GM18519 (cell line): ENCODE data around the gene TEX29.

Source experiments
- ATAC-seq: cut with Tn5 transposase; IDR thresholded peaks from one replicate; pipeline ENCODE4 v1.9.1; 2021; ENCODE audit warnings: mild to moderate bottlenecking, moderate library complexity; ENCODE audit not compliant: unreplicated experiment, low FRiP score

Gene TEX29

DNA sequence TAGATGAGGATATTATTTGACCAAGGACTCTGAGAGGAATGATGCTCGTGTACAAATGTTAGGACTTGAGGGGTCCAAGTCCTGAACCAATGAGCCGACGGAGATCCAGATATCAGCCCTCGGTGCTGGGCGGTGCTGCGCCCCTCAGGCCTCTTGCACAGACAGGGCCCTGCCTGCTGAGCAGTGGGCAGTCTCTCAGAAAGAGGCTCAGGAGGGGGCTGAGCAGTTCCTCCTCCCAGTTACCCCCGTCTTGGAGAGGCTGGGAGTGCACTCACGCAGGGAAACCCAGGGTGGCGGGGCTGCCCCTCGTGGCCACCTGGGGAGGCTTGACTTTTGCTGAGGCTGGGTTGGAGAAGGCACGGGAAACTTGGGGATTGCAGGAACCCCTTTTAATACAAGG lies 18.4 kb downstream of the TEX29 start:
- no peak for ATAC-seq

DNA sequence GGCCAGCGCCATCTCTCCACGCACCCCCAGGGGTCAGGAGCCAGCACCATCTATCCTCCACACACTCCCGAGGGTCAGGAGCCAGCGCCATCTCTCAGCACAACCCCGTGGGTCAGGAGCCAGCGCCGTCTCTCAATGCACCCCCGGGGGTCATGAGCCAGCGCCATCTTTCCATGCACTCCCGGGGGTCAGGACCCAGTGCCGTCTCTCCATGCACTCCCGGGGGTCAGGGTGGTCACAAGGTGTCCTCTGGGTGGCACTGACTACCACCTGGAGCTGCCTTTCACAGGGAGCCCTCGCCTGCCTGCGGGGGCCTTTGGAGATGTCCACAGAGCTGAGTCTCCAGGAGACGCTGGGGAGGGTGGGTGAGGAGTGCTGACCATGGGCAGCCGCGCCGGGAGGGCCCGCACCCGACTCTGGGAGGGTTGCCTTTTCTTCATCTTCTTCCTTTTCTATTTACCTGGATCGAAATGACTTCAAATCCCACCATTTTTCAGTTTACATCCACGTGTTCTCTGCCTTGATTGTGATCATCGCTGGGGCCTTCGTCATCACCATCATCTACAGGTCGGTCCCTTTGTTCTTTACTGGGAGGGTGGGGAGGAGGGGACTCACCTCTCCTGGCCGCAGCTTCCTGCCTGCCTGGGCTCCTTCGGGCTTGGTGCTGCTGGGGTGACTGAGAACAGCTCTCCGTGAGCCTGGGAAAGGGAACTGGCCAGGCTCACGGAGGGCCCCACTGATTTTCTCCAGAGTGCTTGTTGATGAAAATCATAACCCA lies 19.1 kb downstream of the TEX29 start:
- no peak for ATAC-seq

DNA sequence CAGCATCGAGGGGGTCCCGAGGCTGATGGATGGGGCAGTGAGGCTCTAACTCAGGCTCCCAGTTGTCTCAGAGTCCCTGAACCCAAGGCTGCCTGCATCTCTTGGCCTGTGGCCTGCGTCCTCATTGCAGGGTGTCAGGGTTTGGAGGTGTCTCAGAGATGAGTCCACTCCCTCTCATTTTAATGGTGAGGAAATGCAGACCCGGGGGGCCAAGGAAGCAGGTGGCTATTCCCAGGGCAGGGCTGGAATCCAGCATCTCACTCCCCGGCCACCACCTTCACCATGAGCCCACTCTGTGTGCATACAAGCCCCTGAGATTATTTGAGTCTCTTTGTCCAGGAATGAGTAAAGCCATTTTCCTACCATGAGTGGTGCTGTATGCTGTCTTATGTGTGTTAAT lies 21.4 kb downstream of the TEX29 start:
- ATAC-seq: no peak

DNA sequence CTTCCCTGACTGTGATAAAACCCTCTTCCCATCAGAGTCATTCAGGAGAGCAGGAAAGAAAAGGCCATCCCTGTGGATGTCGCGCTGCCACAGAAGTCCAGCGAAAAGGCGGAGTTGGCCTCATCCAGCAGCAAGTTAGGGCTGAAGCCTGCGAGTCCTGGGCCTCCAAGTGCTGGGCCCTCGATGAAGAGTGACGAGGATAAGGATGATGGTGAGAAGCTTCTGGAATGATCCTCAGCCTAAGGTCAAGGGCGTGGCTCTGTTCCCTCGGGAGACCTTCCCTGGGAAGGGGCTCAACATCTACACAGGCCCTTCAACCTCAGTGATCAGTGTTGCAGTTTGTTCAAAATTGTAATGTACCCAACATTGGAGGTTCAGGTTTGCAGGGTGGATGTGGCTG lies 22.3 kb downstream of the TEX29 start:
- ATAC-seq: no peak

DNA sequence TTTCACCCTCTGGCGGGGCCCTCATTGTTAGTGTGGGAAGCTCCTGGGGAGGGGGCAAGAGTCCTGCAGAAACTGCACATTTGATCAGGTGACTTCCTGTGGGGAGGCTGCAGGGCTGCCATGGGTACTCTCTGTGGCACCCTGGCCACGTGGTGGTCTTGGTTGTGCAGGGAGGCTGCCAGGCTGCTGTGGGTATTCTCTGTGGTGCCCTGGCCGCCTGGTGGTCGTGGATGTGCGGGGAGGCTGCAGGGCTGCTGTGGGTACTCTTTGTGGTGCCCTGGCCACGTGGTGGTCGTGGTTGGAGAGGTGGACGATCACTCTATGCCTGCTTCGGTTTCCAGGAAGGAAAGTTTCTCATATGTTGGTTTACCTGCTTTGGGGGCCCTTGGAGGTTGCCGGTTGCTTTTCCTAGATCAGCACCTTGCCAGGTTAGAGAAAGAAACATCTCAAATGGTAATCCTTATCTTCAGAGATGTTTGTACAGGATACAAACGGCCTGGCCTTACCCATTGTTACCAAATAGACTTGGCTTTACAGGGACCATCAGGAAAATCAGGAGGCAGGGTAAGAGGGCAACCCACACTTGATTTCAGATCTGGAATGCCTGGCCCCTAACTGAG lies 22.9 kb downstream of the TEX29 start:
- ATAC-seq: no peak

DNA sequence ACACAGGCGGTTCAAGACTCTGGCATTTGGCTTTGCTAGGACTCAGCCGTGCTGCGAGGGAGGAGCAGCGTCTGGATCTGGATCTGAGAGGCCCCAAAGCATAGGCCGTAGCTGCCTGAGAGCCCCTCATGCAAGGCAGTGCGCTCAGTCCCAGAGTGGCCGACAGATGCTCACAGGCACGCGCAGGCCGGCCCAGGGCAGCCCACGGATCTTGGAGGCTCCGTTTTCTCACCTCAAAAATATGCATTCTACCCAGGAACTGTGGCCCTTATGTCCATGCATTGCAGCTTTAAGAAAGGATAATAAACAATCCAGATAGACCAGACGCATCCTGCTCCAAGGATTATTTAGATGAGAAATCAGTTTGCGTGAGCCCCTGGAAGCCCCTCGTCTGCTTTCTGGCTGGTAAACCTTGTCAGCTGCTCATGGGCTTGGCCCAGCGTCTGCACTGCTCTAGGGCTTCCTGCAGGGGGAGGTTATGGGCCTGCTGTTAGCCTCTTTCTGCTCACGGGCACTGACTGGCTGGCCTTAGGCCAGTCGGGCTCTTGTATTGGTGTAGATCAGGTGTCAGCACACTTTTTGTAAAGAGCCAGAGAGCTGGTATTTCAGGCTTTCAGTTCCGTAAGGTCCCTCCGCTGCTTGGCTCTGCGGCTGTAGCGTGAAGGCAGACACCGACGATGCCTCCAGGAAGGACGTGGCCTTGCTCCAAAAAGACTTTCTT lies 24.2 kb downstream of the TEX29 start:
- no peak for ATAC-seq

DNA sequence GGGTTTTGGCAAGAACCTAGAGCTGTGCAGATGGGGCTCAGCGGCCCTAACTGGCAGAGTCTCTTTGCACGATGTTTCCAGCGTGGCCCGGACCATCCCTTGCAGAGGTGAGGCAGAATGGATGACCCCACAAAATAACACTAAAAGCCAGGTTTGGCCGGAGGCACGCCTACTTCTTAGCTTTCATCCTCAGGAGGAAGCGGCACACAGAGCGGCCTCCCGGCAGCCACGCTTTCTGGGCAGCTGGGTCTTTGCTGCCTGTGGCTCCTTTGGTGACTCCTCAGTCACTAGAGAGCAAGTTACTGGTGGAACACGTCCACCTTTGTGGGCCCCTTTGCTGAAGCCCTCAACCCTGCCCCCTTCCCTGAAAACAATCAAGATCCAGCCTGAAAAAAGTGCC lies 25.2 kb downstream of the TEX29 start:
- ATAC-seq: no peak

DNA sequence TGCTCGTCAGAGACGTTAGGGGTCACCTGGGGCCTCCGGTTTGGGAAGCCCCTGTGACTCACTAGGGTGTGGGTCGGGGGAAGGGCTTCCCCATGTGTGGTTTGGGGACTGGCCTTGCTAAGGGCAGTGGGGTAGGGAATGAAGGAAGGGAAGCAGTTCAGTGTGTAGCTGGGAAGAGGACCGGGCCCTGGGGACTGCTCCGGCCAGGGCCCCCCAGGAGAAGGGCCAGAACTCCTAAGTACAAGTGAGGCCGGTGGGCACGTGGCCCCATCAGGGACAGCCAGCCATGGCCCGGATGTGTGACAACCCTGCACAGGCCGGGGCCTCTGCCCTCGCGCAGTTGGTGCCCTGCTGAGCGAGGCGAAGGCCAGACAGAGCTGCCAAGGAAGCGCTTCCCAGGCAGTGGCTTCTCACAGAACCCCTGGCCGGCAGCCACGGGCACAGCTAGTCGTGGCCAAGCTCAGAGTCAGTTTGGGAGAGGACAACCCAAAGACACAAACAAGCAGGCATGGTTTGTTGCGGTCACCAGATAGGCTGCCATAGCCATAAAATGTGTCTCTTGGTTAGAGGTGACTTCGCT lies 25.7 kb downstream of the TEX29 start:
- ATAC-seq: no peak

DNA sequence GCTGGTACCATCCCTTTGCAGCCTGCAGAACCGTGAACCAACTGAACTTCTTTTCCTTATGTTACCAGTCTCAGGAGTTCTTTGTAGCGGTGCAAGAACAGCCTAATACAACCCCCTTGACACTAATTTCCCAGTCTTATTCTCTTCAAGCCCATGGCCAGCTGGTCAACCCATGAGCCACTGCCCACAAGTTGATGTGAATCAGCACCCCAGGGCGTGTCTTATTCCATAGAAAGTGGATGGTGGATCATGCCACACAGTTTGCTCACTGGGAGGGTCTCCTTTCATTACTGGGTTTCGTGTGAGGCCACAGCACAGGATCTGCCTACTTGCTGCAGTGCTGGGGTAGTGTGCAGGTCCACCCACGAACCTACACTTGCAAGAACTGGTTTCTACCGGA lies 27.0 kb downstream of the TEX29 start:
- no peak for ATAC-seq

DNA sequence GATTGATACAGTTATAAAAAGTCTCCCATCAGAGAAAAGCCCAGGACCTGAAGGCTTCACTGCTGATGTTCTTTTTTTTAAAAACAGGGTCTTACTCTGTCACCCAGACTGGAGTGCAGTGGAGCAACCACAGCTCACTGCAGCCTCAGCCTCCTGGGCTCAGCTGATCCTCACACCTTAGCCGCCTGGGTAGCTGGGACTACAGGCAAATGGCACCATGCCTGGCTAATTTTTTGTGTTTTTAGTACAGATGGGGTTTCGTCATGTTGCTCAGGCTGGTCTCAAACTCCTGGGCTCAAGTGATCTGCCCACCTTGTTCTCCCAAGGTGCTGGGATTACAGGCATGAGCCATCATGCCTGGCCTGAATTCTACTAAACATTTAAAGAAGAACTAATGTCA lies 33.1 kb downstream of the TEX29 start:
- ATAC-seq: no peak

DNA sequence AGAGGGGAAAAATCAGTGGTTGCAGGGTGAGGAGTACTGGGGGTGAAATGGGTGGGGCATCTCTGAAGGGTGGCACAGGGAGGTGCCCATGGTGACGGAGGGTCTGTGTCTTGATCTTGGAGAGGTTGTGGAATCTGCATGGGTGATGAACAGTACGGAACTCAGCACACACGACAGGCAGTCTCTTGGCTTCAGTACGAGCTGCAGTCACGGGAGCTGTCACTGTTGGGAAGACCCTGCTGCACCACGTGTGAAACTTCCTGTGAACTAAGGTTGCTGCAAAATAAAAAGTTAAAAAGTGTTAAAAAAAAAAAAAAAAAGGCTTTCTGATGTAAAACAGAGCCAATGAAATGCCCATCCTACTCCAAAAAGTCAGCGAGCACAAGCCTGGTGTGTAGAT lies 34.3 kb downstream of the TEX29 start:
- no peak for ATAC-seq

DNA sequence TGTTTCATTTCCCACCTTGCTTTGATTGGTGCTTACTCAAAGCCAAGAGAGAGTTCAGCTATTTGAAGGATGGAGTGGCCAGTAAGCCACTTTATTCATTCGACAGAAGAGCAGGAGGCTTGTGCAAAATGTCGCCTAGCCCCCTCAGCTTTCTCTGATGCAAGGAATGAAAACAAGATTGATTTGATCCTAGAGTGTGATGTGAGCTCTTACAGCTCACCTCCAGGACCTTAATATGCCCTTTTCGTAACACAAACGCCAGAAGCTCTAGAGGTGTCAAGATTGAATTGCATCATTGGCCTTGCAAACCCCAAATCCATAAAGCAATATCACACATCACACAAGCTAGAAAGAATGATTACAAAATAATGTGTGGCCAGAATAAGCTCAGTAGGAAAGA lies 36.4 kb downstream of the TEX29 start:
- ATAC-seq: no peak

DNA sequence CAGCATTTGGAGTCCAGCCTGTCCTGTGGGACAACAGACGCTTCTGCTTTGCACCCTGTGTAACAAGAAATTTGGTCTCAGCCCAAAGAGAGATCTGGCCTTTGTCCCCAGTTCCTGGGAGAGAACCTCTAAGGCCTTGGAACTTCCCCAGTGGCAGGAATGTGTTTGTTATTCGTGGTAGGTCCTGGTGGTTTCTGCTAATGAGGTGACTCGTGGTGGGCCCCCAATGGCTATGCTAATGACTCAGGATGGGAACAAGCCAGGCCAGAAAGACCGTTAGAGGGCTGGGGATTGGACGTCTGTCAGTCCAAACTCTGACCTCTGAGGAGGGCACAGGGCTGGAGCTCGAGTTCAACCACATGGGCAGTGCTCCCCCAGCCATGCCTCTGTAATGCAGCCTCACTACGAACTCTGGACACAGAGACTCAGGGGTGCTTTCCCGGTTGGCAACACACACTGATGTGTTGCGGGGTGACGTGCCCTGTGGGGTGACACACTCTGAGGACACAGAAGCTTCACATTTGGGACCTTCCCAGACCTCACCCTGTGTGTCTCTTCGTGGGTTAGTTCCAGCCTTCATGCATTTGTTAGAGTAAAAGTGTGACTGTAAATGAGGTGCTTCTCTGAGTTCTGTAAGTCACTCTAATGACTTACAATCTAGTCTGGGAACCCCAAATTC lies 38.9 kb downstream of the TEX29 start:
- ATAC-seq: no peak

DNA sequence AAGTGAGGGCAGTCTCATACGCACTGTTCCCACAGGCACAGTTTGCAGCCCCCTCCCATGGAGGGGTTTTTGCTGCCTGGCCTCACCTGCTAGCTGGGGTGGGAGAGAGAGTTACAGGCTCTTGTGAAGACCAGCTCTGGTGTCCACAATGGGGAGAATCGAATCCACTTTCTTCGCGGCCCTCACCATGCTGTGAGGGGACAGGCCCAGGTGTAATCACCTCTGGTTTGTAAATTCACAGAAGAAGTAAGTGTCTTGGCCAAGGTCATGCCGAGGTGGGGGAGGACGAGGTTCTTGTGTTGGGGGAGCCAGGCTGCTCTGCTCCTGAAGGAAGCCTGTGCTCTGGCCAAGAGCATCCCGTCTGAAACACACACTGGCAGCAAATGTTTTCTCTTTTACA lies 39.5 kb downstream of the TEX29 start:
- ATAC-seq: no peak

DNA sequence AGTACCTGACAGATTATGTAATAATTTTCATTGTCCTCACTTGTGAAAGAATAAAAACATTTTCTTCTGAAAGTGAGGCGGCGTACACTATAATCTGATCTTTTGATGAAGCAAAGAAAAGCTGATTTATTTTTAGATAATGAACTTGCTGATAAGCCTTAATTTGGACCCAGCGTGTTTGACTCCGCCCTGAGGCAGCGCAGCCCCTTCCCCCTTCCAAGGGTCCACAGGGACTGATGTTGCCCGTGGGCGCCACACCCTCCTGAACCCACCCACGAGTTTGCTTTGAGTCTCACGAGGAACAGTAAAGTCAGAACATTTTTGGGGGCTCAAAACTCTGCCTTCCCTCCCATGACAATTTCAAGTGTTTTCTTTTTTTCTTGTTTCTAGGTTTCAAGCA lies 40.0 kb downstream of the TEX29 start:
- no peak for ATAC-seq

DNA sequence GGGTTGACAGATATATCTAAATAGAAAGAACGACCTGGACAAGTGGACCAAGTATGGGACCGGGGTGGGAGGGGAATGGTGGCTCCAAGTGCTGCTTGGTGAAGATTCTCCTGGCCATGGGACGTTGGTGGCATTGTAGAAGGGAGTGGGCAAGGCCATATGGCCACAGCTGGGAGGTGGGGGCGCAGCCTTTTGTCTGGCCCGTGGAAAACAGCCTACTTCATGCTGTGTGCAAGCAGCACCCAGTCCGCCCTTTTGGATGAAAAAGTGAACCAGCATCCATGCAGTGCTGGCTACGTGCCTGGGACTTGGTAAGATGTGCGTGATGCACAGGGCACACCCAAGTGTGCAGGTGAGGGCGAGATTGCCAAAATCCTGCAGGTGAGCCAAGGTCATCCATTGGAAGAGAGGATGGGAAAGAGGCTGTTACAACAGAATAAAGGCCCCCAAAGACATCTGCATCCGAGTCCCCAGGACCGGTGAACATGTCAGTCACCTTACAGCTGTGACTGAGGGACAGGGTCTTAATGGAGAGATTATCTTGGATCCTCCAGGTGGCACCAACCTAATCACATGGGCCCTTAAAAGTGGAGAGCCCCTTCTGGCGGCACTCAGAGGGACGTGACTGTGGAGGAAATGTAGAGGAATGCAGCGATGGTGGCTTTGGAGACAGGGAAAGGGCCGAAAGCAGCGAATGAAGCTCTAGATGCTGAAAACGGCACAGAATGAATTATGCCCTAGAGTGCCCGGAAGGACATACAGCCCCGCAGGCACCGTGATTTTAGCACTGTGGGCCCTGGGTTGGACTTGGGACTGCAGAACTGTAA lies 40.8 kb downstream of the TEX29 start:
- no peak for ATAC-seq

DNA sequence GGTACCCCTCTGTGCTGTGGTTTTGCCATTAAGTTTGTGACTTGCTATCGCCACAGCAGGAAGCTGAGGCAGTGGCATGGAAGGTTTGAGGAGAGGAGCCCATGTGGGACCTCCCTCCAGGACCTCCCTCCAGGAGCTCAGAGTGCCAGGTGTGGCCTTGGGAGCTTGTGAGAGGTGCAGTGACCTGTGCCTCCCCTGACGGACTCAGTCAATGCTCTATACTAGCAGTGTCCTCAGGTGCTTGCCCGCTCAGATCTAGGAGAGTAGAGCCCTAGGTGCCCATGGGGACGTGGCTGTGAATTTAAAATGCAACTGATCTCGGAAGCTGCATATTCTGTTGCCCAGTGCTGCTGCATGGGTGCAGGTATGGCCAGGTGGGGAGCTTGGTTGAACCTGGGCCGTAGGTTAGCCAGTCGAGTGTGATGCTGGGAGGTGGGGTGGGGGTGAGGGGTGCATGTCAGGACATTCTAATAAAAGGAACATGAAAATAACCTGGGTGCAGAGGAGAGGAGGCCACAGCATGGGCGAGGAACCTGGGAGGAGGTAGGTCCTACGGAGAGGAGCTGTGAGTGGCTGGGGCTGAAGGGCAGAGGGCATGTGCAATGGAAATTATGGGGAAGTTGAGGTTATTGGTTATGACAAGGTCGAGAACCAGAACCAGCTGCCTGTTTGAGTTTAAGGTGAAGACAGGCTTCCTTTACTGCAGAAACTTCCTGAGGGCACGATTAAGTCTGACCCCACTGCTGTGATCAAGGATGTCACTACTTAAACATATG lies 41.6 kb downstream of the TEX29 start:
- no peak for ATAC-seq

DNA sequence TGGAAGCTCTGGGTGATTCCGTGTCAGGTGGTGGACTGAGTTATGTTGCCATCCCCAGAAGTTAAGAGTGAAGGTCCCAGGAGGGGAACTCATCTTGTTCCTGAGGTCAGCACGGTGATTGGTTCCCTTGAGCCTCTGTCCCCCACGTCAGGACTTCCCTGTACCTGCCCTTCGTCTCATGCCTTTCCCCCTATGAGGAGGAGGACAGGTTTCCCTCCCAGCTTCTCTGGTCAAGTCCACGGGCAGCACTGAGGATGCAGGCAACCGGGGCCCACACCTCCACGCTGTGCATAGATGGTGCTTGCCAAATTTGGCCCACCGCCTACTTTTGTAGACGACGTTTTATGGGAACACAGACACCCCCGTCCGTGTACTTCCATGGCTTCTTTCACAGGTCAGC lies 42.7 kb downstream of the TEX29 start:
- no peak for ATAC-seq

DNA sequence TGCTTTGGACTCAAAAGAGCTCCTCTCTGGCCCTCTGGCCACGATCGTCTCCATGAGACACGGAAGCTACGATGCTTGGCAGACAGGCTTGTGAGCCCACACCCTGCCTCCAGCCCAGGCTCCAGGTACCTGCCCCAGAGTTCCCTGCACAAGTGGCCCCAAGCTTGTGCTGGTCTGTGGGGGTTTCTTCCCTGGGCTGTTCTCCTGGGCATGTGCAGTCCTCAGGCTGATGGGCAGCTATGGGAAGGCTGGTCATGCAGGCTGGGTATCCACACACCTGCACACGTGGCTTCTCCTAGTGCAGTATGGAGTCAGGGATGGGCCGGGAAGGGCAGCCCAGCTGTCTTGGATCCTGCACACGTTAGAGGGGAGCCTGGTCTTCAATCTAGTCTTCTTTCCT lies 43.1 kb downstream of the TEX29 start:
- no peak for ATAC-seq
